Glomerular endothelial cell (primary cell): ENCODE results near the gene SNAPC4. TPM values are rescaled to one million over a fixed set of nuclear protein-coding genes. Genes with fewer than 3 reads are reported as not detected.
A peak's percentile ranks its signal among the peaks of the same experiment; 100 is the strongest.

Experiments used
- DNase-seq: peaks from one replicate; pipeline ENCODE4 v3.0.0-alpha.2; 2011; ENCODE audit warnings: low read depth, low spot score; ENCODE audit errors: extremely low read depth
- total RNA-seq: library from RNA; depleted of rRNA; stranded (reverse); fragments of >200 nt; gene quantifications from 2 replicates; pipeline ENCODE4 v1.2.3, GENCODE V29; 2015

The SNAPC4 gene
- total RNA-seq, 1 donor from 2014 or later, result 20.6 TPM

GRCh38 chr9:136373300-136374182 lies 26.4 kb downstream of the SNAPC4 start, which contains the start of gene CARD9:
Gene CARD9 (minus strand): TSS chr9:136373669. CDS start chr9:136372078, 1,591 bp downstream.
- no peak for DNase-seq

DNA sequence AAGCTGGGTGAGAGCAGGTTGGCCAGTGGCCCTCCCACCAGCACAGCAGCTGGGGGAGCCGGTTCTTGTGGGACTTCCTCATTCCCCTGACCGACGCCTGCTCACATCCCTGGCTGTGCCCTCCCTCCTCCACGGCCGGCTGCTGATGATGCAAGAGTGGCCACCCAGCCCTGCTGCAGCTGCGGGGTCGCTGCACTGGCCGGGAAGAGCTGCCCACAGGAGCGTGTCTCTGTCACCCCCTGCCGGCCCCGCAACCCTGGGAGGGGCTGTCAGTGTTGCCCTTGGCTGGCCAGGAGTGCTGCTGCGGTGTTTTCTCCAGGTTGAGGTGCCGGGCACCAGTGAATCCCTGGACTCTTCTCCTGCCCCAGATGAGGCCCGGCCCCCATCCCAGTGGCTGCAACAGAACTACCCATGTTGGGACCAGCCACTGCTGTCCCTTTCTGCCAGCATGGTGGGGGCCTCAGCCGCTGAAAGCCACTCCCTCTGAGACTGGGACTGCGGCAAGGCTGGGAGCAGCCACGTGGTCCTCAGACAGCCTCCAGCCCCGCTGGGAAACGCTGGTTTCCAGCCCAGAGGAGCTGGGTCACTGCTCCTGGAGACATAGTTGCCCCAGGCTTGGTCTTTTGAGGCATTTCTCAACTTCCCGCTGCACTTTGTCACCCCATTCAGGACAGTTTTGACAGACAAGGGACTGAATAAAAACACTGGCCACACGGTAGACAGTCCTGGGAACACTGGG lies 27.2 kb downstream of the SNAPC4 start:
- DNase-seq, result no peak

DNA sequence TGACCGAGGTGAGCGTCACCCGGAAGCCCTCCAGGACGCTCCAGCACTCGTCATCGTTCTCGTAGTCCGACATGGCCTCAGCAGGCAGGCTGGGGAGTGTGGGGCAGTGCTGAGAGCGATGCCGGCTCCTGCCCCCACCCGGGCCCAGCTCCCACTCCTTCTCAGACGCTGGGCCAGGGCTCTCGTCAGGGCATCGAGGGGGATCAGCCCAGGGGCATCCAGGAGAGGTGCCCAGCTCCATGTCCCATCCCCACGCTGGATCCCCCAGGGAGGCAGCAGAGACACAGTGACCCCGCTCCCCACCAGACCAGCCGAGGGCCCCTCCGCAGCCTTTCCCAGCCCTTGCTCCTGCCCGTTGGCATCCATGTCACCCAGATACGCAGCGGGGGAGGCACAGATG lies 28.0 kb downstream of the SNAPC4 start:
- no peak for DNase-seq

GRCh38 chr9:136371533-136371880 lies 28.5 kb downstream of the SNAPC4 start:
- DNase-seq, result no peak

GRCh38 chr9:136370687-136371532 lies 29.1 kb downstream of the SNAPC4 start:
- no peak for DNase-seq

GRCh38 chr9:136370037-136370436 lies 29.9 kb downstream of the SNAPC4 start:
- DNase-seq, result no peak

DNA sequence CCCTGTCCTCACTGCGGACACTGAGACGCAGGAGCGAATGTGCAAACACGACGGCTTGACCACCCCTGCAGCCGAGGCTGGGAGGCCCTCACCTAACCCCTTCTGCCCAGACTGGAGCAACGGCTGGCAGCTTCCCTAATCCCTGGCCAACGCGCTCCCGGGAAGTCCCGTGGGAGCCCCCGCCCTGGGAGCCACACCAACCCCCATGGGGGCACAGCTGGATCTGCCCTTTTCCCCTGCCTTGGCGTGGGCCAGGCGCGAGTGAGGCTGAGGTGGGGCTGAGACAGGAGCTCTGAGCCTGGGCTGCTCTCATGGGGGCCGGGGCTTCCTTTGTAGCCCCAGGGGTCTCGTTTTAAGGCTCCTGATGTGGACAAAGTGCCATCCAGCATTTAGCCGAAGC lies 31.8 kb downstream of the SNAPC4 start:
- DNase-seq, result no peak

DNA sequence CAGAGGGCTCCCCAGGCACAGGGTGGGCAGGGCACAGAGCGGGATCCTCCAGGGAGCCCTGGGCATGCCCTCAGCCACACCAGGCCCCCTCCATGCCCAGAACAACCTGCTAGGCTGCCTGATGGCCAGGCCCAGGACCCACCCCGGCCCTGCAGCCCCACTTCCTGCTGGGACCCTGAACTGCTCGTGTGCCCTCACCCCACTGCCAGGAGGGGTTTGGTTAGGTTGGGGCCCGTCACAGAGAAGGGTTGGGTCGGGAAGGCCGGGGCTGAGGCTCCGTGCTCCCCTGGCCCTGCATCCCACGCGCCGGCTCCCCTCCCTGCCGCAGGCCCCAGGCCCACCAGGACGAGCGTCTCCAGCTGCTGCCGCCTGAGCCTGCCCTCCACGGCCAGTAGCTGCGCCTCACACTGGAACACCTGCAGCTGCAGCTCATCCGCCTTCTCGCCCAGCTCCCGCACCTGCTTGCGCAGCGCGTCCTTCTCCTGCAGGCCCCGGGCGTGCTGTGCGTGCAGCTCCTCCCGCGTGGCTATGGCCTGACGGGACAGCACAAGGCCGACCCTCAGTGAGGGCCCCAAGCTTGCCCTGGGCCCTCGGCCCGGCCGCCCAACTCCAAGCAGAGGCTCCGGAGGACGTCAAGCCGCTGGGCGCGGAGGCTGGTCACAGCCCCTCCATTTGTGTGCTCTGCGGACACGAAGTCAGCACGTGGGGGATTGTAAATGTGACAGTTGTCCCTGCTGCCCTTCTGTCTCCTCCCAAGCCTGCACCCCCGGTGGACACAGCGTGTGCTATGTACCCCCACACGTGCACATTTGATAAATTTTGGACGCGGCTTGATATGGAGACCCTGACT lies 32.4 kb downstream of the SNAPC4 start:
- DNase-seq, result no peak

DNA sequence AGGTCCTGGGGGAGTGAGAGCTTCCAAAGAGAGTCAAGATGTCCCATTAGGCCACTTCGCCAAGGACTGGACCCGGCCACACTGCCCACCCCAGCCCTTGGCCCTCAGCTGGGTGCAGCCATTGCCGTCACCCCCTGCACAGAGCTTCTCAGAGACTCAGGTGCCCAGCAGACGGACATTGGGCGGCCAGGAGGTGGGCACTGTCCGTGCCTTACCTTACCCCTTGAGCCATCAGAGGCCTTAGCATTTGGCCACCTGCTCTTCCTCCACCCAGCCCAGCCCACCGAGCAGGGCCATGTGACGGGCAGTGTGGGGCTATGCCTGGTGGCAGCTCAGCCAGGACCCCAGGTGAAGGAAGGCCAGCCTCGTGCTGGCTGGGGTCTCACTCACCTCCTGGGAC lies 33.1 kb downstream of the SNAPC4 start:
- no peak for DNase-seq

DNA sequence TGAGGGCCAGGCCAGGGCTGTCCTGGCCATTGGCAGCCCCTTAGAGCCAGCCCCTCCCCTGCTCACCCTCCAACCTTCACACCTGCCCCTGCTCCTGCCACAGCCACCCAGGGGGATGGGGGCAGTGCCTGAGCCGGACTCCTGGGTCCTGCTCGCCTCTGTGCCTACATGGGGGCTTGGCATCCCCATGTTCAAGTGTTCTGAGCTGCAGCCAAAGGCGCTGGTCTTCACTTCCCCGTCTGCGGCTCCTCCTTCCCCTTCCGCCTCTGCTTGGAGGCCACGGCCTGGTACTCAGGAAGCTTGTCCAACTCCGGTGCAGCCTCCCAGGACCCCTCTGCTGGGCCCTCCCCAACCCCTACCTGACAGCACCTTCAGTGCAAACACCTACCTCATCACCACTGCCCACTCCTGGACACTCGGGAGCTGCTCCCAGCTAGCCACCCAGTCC lies 34.2 kb downstream of the SNAPC4 start:
- DNase-seq, result no peak

DNA sequence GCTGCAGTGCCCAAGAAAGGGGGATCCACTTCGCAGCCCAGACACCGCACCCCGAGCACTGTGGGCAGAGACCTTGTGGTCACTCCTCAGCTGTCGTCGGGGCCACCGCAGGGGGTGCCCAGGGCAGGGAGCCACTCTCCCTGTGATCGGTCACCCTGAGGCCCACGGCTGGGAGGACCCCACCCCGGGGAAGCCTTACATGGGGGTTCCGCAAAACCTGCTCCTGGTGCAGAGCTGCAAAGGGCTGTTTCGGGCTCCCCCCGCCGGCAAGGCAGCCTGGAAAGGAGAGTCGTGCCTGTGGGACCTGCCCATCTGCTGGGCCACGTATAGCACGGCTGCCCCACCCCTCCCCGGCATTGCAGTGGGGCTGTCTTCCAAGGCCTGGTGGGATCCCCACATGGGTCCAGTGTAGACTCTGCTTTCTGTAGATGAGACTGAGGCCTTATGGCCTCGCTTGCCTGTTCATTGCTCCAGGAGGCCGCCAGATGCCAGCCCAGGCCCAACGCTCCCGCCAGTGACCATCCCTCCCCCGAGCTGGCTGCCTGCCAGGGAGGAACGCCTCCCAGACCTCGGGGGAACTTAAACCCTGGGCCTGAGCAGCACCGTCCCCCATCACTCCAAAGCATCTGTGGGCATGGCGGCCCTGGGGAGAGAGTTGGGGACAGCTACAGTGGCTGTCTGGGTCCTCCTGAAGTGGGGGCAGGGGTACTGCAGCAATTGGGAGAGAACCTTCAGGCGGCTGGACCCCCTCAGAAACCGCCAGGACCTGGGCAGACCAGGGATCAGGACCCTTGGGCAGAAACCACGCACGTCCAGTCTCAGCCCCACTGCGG lies 34.8 kb downstream of the SNAPC4 start:
- no peak for DNase-seq

DNA sequence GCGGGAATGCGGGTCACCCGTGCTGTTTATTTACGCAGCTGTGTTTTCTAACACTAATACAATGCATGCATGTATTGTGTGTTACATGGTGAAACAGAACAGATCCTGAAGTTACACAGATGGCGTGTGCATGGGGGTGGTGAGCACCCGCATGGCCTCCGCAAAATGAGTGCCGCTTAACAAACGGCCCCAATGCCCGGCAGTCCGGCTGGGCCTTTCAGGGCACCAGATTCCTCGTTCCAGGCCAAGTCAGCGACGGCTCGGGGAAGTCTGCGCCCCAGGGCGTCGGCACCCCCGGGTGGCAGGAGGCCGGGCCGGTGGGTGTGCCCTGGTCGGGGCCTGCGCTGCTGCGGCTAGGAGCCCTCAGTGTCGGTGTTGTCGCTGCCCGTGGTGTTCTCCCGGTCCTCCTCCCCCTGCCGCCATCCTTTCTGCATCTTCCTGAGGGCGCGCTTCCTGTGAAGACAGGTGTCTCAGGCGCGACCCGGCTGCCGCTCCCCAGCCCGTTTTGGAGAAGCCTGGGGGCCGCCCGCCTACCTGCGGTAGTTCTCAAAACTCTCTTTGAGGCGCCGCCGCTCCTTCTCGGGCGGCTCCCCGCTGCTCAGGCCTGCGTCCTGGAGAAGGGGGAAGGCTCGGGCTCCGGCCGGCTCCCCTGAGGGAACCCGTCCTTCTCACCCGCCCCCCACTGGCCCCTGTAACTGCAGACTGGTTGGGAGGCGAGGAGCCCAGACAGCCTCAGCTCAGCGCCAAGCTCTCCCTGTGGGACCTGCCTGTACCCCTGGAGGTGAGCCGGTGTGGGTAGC lies 35.8 kb downstream of the SNAPC4 start:
- no peak for DNase-seq

DNA sequence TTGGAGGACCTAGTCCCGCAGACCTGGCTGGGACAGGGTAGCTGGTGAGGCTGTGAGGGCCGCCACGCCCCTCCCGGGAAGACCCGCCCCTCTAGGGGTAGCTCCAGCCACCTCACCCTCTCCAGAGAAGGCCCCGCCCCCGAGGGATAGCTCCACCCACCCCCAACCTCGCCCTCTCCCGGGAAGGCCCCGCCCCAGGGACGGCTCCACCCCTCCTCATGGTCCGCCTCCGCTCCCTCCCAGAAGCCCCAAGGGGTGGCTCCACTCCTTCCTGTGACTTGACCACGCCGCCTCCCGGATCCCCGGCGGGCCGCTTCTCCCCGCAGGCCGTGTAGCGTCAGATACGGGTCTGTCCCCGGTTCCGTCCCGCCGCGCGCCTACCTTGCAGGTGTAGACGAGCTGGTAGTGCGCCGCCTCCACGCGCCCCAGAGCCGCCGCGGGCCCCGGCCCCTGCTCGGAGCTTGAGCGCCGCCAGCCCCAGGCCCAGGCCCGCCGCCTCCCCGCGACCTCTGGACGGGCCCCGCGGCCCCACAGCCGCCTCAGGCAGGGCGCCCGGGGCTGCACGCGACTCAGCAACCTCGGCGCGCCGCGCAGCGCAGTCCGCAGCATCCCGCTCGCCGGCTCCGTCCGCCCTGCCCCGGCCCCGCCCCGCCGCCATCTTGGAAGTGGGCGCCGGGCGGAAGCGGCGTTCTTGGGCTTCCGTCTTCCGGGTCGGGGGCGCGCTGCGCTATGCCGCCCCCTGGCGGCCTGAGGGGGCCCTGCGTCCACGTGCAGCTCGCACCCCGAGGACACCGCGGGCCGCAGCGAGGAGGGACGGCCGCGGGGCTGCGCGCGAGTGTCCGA lies 36.6 kb downstream of the SNAPC4 start, which contains the start of gene DNLZ:
Gene DNLZ (minus strand): TSS at position 639 of the 843 bp plus-strand sequence. CDS start 30 bp downstream, at position 609.
- peak; percentile 34 for DNase-seq

GRCh38 chr9:136362450-136362784 lies 37.6 kb downstream of the SNAPC4 start:
- no peak for DNase-seq

DNA sequence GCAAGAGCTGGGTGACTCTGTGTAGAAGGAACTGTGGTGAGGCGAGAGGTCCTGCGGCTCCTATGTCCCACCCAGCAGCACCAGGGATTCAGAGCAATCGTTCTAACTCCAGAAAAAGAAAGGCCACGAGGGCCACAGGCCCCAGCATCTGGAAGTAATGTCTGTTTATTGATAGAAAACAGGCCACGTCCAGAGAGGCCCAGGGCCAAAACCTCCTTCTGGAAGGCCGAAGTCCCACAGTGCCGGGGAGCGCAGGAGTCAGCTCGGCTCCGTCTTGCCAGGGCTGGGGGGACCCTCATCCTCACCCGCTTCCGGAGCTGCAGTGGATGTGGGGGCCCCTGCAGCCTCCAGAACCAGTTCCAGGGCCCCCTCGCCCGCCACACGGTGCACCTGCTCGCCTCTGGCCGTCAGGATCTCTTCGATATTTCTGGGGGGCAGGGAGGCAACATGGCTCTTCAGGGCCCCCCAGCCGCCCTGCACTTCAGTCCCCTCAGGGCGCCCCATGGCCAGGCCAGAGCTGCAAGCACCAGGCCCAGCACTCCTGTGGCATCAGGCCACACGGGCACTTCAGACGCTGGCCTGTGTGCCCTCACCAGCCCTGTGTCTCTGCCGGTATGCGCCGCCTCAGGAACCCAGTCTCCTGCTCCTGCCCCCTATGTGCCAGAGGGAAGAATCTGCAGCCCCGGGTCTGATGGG lies 38.1 kb downstream of the SNAPC4 start:
- DNase-seq, result no peak

DNA sequence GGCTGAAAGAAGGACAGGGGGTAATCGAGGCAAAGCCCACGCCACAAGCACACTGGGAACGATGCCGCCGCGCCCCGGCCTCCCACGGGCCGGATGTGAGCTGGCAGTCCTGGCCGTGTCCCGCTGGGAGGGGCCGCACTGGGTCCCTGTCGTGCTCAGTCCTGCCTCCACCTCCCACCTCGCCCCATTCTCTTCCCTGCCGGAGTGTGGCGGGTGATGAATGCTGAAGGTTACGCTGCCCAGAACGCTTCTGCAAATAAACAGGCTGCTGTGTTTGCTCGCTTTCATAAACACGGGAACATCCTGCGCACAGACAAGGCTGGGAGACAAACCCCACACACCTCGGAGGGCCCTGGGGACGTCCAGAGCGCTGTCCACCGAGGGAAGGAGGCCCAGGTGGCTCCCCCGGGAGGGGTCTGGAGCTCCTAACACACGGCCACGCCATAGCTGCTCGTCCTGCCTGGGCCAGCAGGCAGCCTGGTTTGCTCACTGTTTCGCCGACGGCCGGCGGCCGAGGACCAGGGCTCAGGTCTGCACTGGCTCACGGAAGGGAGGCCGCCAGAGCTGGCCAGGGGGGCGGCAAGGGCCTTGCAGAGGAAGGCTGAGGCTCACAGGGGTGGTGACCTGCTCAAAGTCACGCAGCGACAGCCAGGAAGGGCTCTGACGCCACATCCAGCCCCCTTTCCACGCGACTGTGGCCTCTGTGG lies 38.8 kb downstream of the SNAPC4 start:
- DNase-seq, result no peak
